HUES48 (cell line): ENCODE results near the gene TPSG1.

Experiments used
- H3K27ac ChIP-seq: one replicate; pipeline ENCODE4 v1.7.0; 2013; ENCODE audit warnings: low read depth, low read length, inconsistent platforms
- H3K27me3 ChIP-seq: 2 replicates; pipeline ENCODE4 v1.6.1; 2013; ENCODE audit warnings: mild to moderate bottlenecking, low read length; ENCODE audit not compliant: control insufficient read depth, insufficient read depth
- H3K36me3 ChIP-seq: 2 replicates; pipeline ENCODE4 v1.6.1; 2013; ENCODE audit warnings: low read length; ENCODE audit not compliant: control insufficient read depth, insufficient read depth
- H3K4me1 ChIP-seq: 2 replicates; pipeline ENCODE4 v1.6.1; 2013; ENCODE audit warnings: mild to moderate bottlenecking, low read length; ENCODE audit not compliant: control insufficient read depth, insufficient read depth
- H3K4me3 ChIP-seq: 2 replicates; pipeline ENCODE4 v1.5.1; 2013; ENCODE audit warnings: mild to moderate bottlenecking, low read depth, low read length
- H3K9ac ChIP-seq: 2 replicates; pipeline ENCODE4 v1.6.1; 2013; ENCODE audit warnings: mild to moderate bottlenecking, low read depth, low read length, moderate library complexity
- H3K9me3 ChIP-seq: 2 replicates; pipeline ENCODE4 v1.6.1; 2013; ENCODE audit warnings: low read length; ENCODE audit not compliant: control insufficient read depth, insufficient read depth

Gene TPSG1

GRCh38 chr16:1263591-1264344 is 38.7 kb upstream of the TPSG1 start:
- Histone ChIP-seq H3K27me3 (peaks cover 24% of the 10 kb centered on the region; the same call in 1 of the 2 replicates), H3K27ac (no peak overlapping the region), H3K4me3 (no peak overlapping the region), H3K9me3 (no peaks in the 10 kb centered on the region), H3K36me3 (no peaks in the 10 kb centered on the region), H3K9ac (no peak overlapping the region), H3K4me1 (no peaks in the 10 kb centered on the region; the same call in 1 of the 2 replicates)

- Histone ChIP-seq H3K4me1 (no peaks in the 10 kb centered on the region; the same call in 1 of the 2 replicates), H3K27me3 (peaks cover 24% of the 10 kb centered on the region; the same call in 1 of the 2 replicates), H3K9me3 (no peaks in the 10 kb centered on the region), H3K36me3 (no peaks in the 10 kb centered on the region), H3K9ac (no peak overlapping the region), H3K4me3 (no peak overlapping the region), H3K27ac (no peak overlapping the region)
Observed at GRCh38 chr16:1262846-1263221, 37.8 kb upstream of the TPSG1 start.

- Histone ChIP-seq H3K9me3 (no peaks in the 10 kb centered on the region), H3K4me1 (no peaks in the 10 kb centered on the region; the same call in 1 of the 2 replicates), H3K36me3 (no peaks in the 10 kb centered on the region), H3K4me3 (no peak overlapping the region), H3K27me3 (peaks cover 24% of the 10 kb centered on the region; the same call in 1 of the 2 replicates), H3K27ac (no peak overlapping the region), H3K9ac (no peak overlapping the region)
Observed at GRCh38 chr16:1262210-1262845, 37.3 kb upstream of the TPSG1 start.

GRCh38 chr16:1261131-1261892 is 36.2 kb upstream of the TPSG1 start:
- H3K4me3 ChIP-seq, result no peak overlapping the region; the same call in 1 of the 2 replicates
- no peaks in the 10 kb centered on the region for H3K9me3 ChIP-seq
- H3K4me1 ChIP-seq, result no peaks in the 10 kb centered on the region; the same call in 1 of the 2 replicates
- no peak overlapping the region for H3K9ac ChIP-seq
- H3K27me3 ChIP-seq, result peaks cover 24% of the 10 kb centered on the region; the same call in 1 of the 2 replicates
- no peak overlapping the region for H3K27ac ChIP-seq
- no peaks in the 10 kb centered on the region for H3K36me3 ChIP-seq

- H3K27me3 ChIP-seq, result peaks cover 24% of the 10 kb centered on the region; the same call in 1 of the 2 replicates
- H3K27ac ChIP-seq, result no peak overlapping the region
- H3K9me3 ChIP-seq, result no peaks in the 10 kb centered on the region
- no peak overlapping the region for H3K4me3 ChIP-seq
- H3K4me1 ChIP-seq, result no peaks in the 10 kb centered on the region; the same call in 1 of the 2 replicates
- H3K9ac ChIP-seq, result no peak overlapping the region
- no peaks in the 10 kb centered on the region for H3K36me3 ChIP-seq
Observed at GRCh38 chr16:1260101-1260680, 35.1 kb upstream of the TPSG1 start.

- Histone ChIP-seq H3K27ac (no peak overlapping the region), H3K9me3 (no peaks in the 10 kb centered on the region), H3K4me3 (no peak overlapping the region), H3K27me3 (peaks cover 24% of the 10 kb centered on the region; the same call in 1 of the 2 replicates), H3K36me3 (no peaks in the 10 kb centered on the region), H3K9ac (no peak overlapping the region), H3K4me1 (no peaks in the 10 kb centered on the region; the same call in 1 of the 2 replicates)
Observed at GRCh38 chr16:1259760-1260068, 34.6 kb upstream of the TPSG1 start.

GRCh38 chr16:1258906-1259759 is 34.1 kb upstream of the TPSG1 start:
- Histone ChIP-seq H3K4me3 (no peak overlapping the region), H3K27me3 (peaks cover 24% of the 10 kb centered on the region; the same call in 1 of the 2 replicates)

GRCh38 chr16:1258225-1258600 is 33.1 kb upstream of the TPSG1 start:
- Histone ChIP-seq H3K4me3 (no peak overlapping the region), H3K9ac (no peak overlapping the region), H3K9me3 (no peaks in the 10 kb centered on the region), H3K27ac (no peak overlapping the region), H3K4me1 (no peaks in the 10 kb centered on the region; the same call in 1 of the 2 replicates), H3K36me3 (no peaks in the 10 kb centered on the region), H3K27me3 (peaks cover 24% of the 10 kb centered on the region; the same call in 1 of the 2 replicates)

More at GRCh38 chr16:1258906-1259759, 34.1 kb upstream of the TPSG1 start:
- Histone ChIP-seq H3K4me1 (no peaks in the 10 kb centered on the region; the same call in 1 of the 2 replicates), H3K36me3 (no peaks in the 10 kb centered on the region), H3K9ac (no peak overlapping the region), H3K9me3 (no peaks in the 10 kb centered on the region), H3K27ac (no peak overlapping the region)

GRCh38 chr16:1257561-1258224 is 32.6 kb upstream of the TPSG1 start:
- H3K36me3 ChIP-seq, result no peaks in the 10 kb centered on the region
- no peaks in the 10 kb centered on the region; the same call in 1 of the 2 replicates for H3K4me1 ChIP-seq
- no peak overlapping the region for H3K9ac ChIP-seq
- no peak overlapping the region for H3K27ac ChIP-seq
- H3K9me3 ChIP-seq, result no peaks in the 10 kb centered on the region
- H3K27me3 ChIP-seq, result peaks cover 24% of the 10 kb centered on the region; the same call in 1 of the 2 replicates
- no peak overlapping the region for H3K4me3 ChIP-seq
